Spleen (tissue), 7 donors: ENCODE measurements around the gene GATAD2A.

Source experiments
- CTCF ChIP-seq, 11 experiments: fragments of 200-600 bp in 7 of 11; fragments of 450-650 bp in 4 of 11; sonication (generic) in 4 of 11; IDR thresholded peaks in 8 of 11; conservative IDR thresholded peaks in 3 of 11; 1 replicate in 7 of 11; 2 replicates in 4 of 11; pipeline versions ENCODE4 v1.4.0 to v1.8.0; 2016 to 2021; ENCODE audit warnings: antibody characterized with exemption in 11 of 11, inconsistent platforms in 4 of 11, mild to moderate bottlenecking in 1 of 11
- POLR2A ChIP-seq, 3 donors: fragments of 450-650 bp; IDR thresholded peaks; one replicate each; pipeline ENCODE4 v1.5.1; 2017; ENCODE audit warnings: antibody characterized with exemption in 3 of 3, mild to moderate bottlenecking in 1 of 3
- POLR2AphosphoS5 ChIP-seq, 3 donors: sonication (generic); formaldehyde crosslinking; IDR thresholded peaks; one replicate each; pipeline ENCODE4 v1.5.1; 2017; ENCODE audit warnings: antibody characterized with exemption in 3 of 3
- donor health status: DM: no; HTN: no; CAD: no; lungs with moderate emphysema.
- donor health status: DM: no; HTN: no; CAD: no.
- donor health status: DM: no; HTN: no; CAD: no.

GRCh38 chr19:19550972-19551852 is 145.7 kb downstream of the GATAD2A start:
- TF ChIP-seq CTCF (IDR thresholded peaks at IDR 0.05 in 8 of 11, conservative IDR thresholded peaks at IDR 0.05 in 3 of 11) = no peak
- no peak for TF ChIP-seq POLR2AphosphoS5 (IDR thresholded peaks at IDR 0.05)
- no peak for TF ChIP-seq POLR2A (IDR thresholded peaks at IDR 0.05)
